ENCODE results near the gene DPP4. TPM values are rescaled to one million over a fixed set of nuclear protein-coding genes. Genes with fewer than 3 reads are reported as not detected.
"Not testable (repeated sequence)": the region's sequence is repeated elsewhere in the genome, so short reads cannot be mapped to it uniquely, and the experiment has no call there.

Gene DPP4
- total RNA-seq, 1 experiment from 2014 or later = 0.80 TPM

GRCh38 chr2:161956738-161957137, 117.3 kb downstream of the DPP4 start:
- Histone ChIP-seq H3K27me3 (replicated peaks; ENCODE audit: insufficient read depth, low read depth, low read length, poor library complexity) (no peaks in the 10 kb centered on the region), H3K4me1 (ENCODE audit: insufficient read depth, low read length, poor library complexity, severe bottlenecking) (no peaks in the 10 kb centered on the region), H3K27ac (ENCODE audit: low read depth, low read length, poor library complexity, severe bottlenecking) (no peak overlapping the region), H3K4me3 (ENCODE audit: low read depth, low read length, poor library complexity, severe bottlenecking) (no peak overlapping the region), H3K36me3 (ENCODE audit: insufficient read depth, low read length, poor library complexity, severe bottlenecking) (no peaks in the 10 kb centered on the region), H3K9me3 (ENCODE audit: low read depth, low read length, poor library complexity, severe bottlenecking) (no peaks in the 10 kb centered on the region)
- POLR2A ChIA-PET (ENCODE audit: low non-redundant PET) = no interaction called here
- CTCF ChIA-PET = no interaction called here
- no peak for DNase-seq (ENCODE audit: low spot score)
- intact Hi-C loops (cut with micrococcal nuclease; ENCODE audit: unreplicated experiment) = no loop called here
- BruUV-seq (replicated peaks) = no TSS peak
- TF ChIP-seq CTCF (conservative IDR thresholded peaks at IDR 0.05; ENCODE audit: low read depth, low read length) = no peak
- no peak for TF ChIP-seq EZH2 (IDR thresholded peaks at IDR 0.05; ENCODE audit: borderline replicate concordance, low read depth, low read length, poor library complexity, severe bottlenecking)

GRCh38 chr2:161955211-161955610, 118.8 kb downstream of the DPP4 start:
- no peaks in the 10 kb centered on the region for H3K36me3 ChIP-seq (ENCODE audit: insufficient read depth, low read length, poor library complexity, severe bottlenecking)
- H3K27me3 ChIP-seq (replicated peaks; ENCODE audit: insufficient read depth, low read depth, low read length, poor library complexity) = no peaks in the 10 kb centered on the region
- no peaks in the 10 kb centered on the region for H3K4me1 ChIP-seq (ENCODE audit: insufficient read depth, low read length, poor library complexity, severe bottlenecking)
- intact Hi-C loops (cut with micrococcal nuclease; ENCODE audit: unreplicated experiment) = no loop called here
- CTCF ChIA-PET = no interaction called here
- no peak overlapping the region for H3K27ac ChIP-seq (ENCODE audit: low read depth, low read length, poor library complexity, severe bottlenecking)
- H3K4me3 ChIP-seq (ENCODE audit: low read depth, low read length, poor library complexity, severe bottlenecking) = no peak overlapping the region
- no peak for TF ChIP-seq EZH2 (IDR thresholded peaks at IDR 0.05; ENCODE audit: borderline replicate concordance, low read depth, low read length, poor library complexity, severe bottlenecking)
- TF ChIP-seq CTCF (conservative IDR thresholded peaks at IDR 0.05; ENCODE audit: low read depth, low read length) = no peak
- H3K9me3 ChIP-seq (ENCODE audit: low read depth, low read length, poor library complexity, severe bottlenecking) = no peaks in the 10 kb centered on the region
- no TSS peak for BruUV-seq (replicated peaks)
- no peak for DNase-seq (ENCODE audit: low spot score)
- POLR2A ChIA-PET (ENCODE audit: low non-redundant PET) = no interaction called here

GRCh38 chr2:161954103-161954502, 119.9 kb downstream of the DPP4 start:
- Histone ChIP-seq H3K4me3 (ENCODE audit: low read depth, low read length, poor library complexity, severe bottlenecking) (no peak overlapping the region), H3K4me1 (ENCODE audit: insufficient read depth, low read length, poor library complexity, severe bottlenecking) (no peaks in the 10 kb centered on the region), H3K27me3 (replicated peaks; ENCODE audit: insufficient read depth, low read depth, low read length, poor library complexity) (no peaks in the 10 kb centered on the region), H3K27ac (ENCODE audit: low read depth, low read length, poor library complexity, severe bottlenecking) (no peak overlapping the region), H3K36me3 (ENCODE audit: insufficient read depth, low read length, poor library complexity, severe bottlenecking) (no peaks in the 10 kb centered on the region), H3K9me3 (ENCODE audit: low read depth, low read length, poor library complexity, severe bottlenecking) (no peaks in the 10 kb centered on the region)
- no TSS peak for BruUV-seq (replicated peaks)
- ChIA-PET CTCF (no interaction called here), POLR2A (ENCODE audit: low non-redundant PET) (no interaction called here)
- intact Hi-C loops (cut with micrococcal nuclease; ENCODE audit: unreplicated experiment) = no loop called here
- DNase-seq (ENCODE audit: low spot score) = no peak
- TF ChIP-seq CTCF (conservative IDR thresholded peaks at IDR 0.05; ENCODE audit: low read depth, low read length) = no peak
- TF ChIP-seq EZH2 (IDR thresholded peaks at IDR 0.05; ENCODE audit: borderline replicate concordance, low read depth, low read length, poor library complexity, severe bottlenecking) = no peak

- H3K27ac ChIP-seq (ENCODE audit: low read depth, low read length, poor library complexity, severe bottlenecking); CTCF ChIA-PET; H3K4me3 ChIP-seq (ENCODE audit: low read depth, low read length, poor library complexity, severe bottlenecking); H3K4me1 ChIP-seq (ENCODE audit: insufficient read depth, low read length, poor library complexity, severe bottlenecking); H3K9me3 ChIP-seq (ENCODE audit: low read depth, low read length, poor library complexity, severe bottlenecking); POLR2A ChIA-PET (ENCODE audit: low non-redundant PET); H3K27me3 ChIP-seq (replicated peaks; ENCODE audit: insufficient read depth, low read depth, low read length, poor library complexity); BruUV-seq (replicated peaks); intact Hi-C loops (cut with micrococcal nuclease; ENCODE audit: unreplicated experiment); H3K36me3 ChIP-seq (ENCODE audit: insufficient read depth, low read length, poor library complexity, severe bottlenecking); DNase-seq (ENCODE audit: low spot score): not testable (repeated sequence)
Observed at GRCh38 chr2:161953367-161953766, 120.6 kb downstream of the DPP4 start.

Data from A673 (cell line).